K562 (cell line): Measurements from ENCODE around the gene ATMIN. TPM values are rescaled to one million over a fixed set of nuclear protein-coding genes. Genes with fewer than 3 reads are reported as not detected.

ENCODE experiments used
- BHLHE40 ChIP-seq: IDR thresholded peaks from 2 replicates; pipeline ENCODE4 v1.6.1; 2011; ENCODE audit warnings: low read length, improper control_type of control experiment
- DLX4 ChIP-seq: fragments of 250-450 bp; sonication (Bioruptor Pico); IDR thresholded peaks from 2 replicates; pipeline ENCODE4 v1.6.1; 2021; ENCODE audit warnings: mild to moderate bottlenecking
- ELF1 ChIP-seq: fragments of 200-800 bp; sonication (Bioruptor generic); IDR thresholded peaks from 2 replicates; pipeline ENCODE4 v1.6.1; 2016; ENCODE audit warnings: missing genetic modification characterization, missing compliant biosample characterization
- FOXA3 ChIP-seq, 2 experiments: fragments of 450-650 bp in 1 of 2; sonication (generic) in 1 of 2; formaldehyde crosslinking; IDR thresholded peaks in 1 of 2; conservative IDR thresholded peaks in 1 of 2; 2 replicates each; pipeline versions ENCODE4 v1.4.0 to v1.8.0; 2020 to 2022; ENCODE audit warnings: mild to moderate bottlenecking in 2 of 2, missing genetic modification reagents in 1 of 2
- RBM39 ChIP-seq: fragments of 200-400 bp; formaldehyde crosslinking; optimal IDR thresholded peaks from 2 replicates; pipeline ENCODE3; 2018; ENCODE audit warnings: low read depth, low read length
- ZNF217 ChIP-seq: sonication (generic); formaldehyde crosslinking; IDR thresholded peaks from 2 replicates; pipeline ENCODE4 v1.8.0; 2022; ENCODE audit warnings: mild to moderate bottlenecking, missing genetic modification reagents
- ZNF311 ChIP-seq: fragments of 250-450 bp; sonication (Bioruptor Pico); IDR thresholded peaks from 2 replicates; pipeline ENCODE4 v1.4.0; 2020; ENCODE audit warnings: mild to moderate bottlenecking, moderate library complexity
- ZNF395 ChIP-seq: fragments of 200-800 bp; sonication (Bioruptor generic); IDR thresholded peaks from 2 replicates; pipeline ENCODE4 v1.6.1; 2017; ENCODE audit warnings: missing genetic modification characterization, missing compliant biosample characterization
- ZNF444 ChIP-seq: fragments of 250-450 bp; sonication (Bioruptor Pico); IDR thresholded peaks from 2 replicates; pipeline ENCODE4 v1.4.0; 2020; ENCODE audit warnings: mild to moderate bottlenecking, moderate library complexity
- polyA plus RNA-seq, 8 experiments: library from polyadenylated mRNA; depleted of rRNA in 4 of 8; stranded (reverse) in 5 of 8; unstranded in 3 of 8; fragments of >200 nt; fragmentation: Nextera tagmentation in 2 of 8; fragmentation: Illumina TruSeq in 1 of 8; extraction: Ambion mirVana in 2 of 8; extraction: Trizol in 1 of 8; gene quantifications; 2 replicates each; pipeline versions ENCODE4 v1.2.1 to v1.2.3, GENCODE V29; 2011 to 2014; ENCODE audit warnings: inconsistent platforms in 1 of 8, missing spikeins in 1 of 8
- total RNA-seq, 7 experiments: library from RNA; depleted of rRNA in 6 of 7; stranded (reverse); fragments of >200 nt in 6 of 7; fragmentation: Illumina TruSeq in 2 of 7; extraction: Trizol in 2 of 7; gene quantifications; 2 replicates each; pipeline versions ENCODE4 v1.2.1 to v1.2.3, GENCODE V29; 2011 to 2021; ENCODE audit warnings: low replicate concordance in 1 of 7
- TF ChIP-seq, protein P1 (sequence below): fragments of 450-650 bp; IDR thresholded peaks from 2 replicates; pipeline ENCODE4 v1.6.1; 2016; ENCODE audit warnings: borderline replicate concordance
- TF ChIP-seq, protein P2 (sequence below): sonication (generic); formaldehyde crosslinking; IDR thresholded peaks from 2 replicates; pipeline ENCODE4 v1.8.0; 2022; ENCODE audit warnings: mild to moderate bottlenecking, missing genetic modification reagents
- TF ChIP-seq, protein P3 (sequence below), 2 experiments: fragments of 450-650 bp; IDR thresholded peaks; 2 replicates each; pipeline ENCODE4 v1.6.1; 2016
- TF ChIP-seq, protein P4 (sequence below): sonication (generic); formaldehyde crosslinking; IDR thresholded peaks from 2 replicates; pipeline ENCODE4 v1.8.0; 2022; ENCODE audit warnings: mild to moderate bottlenecking, missing genetic modification reagents, borderline replicate concordance
- TF ChIP-seq, protein P5 (sequence below), 2 experiments: fragments of 250-450 bp in 1 of 2; fragments of 450-650 bp in 1 of 2; sonication (Bioruptor Pico) in 1 of 2; IDR thresholded peaks; 2 replicates each; pipeline versions ENCODE4 v1.6.1 to v1.8.0; 2016 to 2021; ENCODE audit warnings: mild to moderate bottlenecking in 2 of 2, moderate library complexity in 2 of 2, missing compliant biosample characterization in 1 of 2, missing genetic modification characterization in 1 of 2

The ATMIN gene
- total and polyA plus RNA-seq, 9 of the 15 experiments (the other 6 are each of a cell fraction or from before 2014, with no cell fraction given) = 6.7 to 40.9 (median 23.4) TPM

GRCh38 chr16:81077076-81077940 is 41.7 kb downstream of the ATMIN start, which contains the start of gene C16orf46 (continued):
- TF ChIP-seq, protein P1, sequence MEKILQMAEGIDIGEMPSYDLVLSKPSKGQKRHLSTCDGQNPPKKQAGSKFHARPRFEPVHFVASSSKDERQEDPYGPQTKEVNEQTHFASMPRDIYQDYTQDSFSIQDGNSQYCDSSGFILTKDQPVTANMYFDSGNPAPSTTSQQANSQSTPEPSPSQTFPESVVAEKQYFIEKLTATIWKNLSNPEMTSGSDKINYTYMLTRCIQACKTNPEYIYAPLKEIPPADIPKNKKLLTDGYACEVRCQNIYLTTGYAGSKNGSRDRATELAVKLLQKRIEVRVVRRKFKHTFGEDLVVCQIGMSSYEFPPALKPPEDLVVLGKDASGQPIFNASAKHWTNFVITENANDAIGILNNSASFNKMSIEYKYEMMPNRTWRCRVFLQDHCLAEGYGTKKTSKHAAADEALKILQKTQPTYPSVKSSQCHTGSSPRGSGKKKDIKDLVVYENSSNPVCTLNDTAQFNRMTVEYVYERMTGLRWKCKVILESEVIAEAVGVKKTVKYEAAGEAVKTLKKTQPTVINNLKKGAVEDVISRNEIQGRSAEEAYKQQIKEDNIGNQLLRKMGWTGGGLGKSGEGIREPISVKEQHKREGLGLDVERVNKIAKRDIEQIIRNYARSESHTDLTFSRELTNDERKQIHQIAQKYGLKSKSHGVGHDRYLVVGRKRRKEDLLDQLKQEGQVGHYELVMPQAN = peak; percentile 100
- TF ChIP-seq ELF1 (tag) = no peak; the same call in 1 of the 2 replicates
- TF ChIP-seq, protein P2, sequence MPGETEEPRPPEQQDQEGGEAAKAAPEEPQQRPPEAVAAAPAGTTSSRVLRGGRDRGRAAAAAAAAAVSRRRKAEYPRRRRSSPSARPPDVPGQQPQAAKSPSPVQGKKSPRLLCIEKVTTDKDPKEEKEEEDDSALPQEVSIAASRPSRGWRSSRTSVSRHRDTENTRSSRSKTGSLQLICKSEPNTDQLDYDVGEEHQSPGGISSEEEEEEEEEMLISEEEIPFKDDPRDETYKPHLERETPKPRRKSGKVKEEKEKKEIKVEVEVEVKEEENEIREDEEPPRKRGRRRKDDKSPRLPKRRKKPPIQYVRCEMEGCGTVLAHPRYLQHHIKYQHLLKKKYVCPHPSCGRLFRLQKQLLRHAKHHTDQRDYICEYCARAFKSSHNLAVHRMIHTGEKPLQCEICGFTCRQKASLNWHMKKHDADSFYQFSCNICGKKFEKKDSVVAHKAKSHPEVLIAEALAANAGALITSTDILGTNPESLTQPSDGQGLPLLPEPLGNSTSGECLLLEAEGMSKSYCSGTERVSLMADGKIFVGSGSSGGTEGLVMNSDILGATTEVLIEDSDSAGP (CRISPR knock-in tag) = no peak
- peak; percentile 31; the same call in 1 of the 2 replicates for TF ChIP-seq ZNF311 (CRISPR knock-in tag)
- TF ChIP-seq FOXA3 (CRISPR knock-in tag; conservative IDR thresholded peaks at IDR 0.05 in 1 of 2, IDR thresholded peaks at IDR 0.05 in 1 of 2) = peak in 1 of 2 experiments; percentile 77; a peak in 2 of 4 replicates
- TF ChIP-seq ZNF395 (CRISPR knock-in tag) = peak; percentile 85; the same call in 1 of the 2 replicates
- TF ChIP-seq RBM39 = no peak
- peak; percentile 29; the same call in 1 of the 2 replicates for TF ChIP-seq BHLHE40
- TF ChIP-seq DLX4 = no peak
- TF ChIP-seq, protein P3, sequence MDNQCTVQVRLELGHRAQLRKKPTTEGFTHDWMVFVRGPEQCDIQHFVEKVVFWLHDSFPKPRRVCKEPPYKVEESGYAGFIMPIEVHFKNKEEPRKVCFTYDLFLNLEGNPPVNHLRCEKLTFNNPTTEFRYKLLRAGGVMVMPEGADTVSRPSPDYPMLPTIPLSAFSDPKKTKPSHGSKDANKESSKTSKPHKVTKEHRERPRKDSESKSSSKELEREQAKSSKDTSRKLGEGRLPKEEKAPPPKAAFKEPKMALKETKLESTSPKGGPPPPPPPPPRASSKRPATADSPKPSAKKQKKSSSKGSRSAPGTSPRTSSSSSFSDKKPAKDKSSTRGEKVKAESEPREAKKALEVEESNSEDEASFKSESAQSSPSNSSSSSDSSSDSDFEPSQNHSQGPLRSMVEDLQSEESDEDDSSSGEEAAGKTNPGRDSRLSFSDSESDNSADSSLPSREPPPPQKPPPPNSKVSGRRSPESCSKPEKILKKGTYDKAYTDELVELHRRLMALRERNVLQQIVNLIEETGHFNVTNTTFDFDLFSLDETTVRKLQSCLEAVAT (IDR thresholded peaks at IDR 0.05) = no peak
- TF ChIP-seq ZNF217 (CRISPR knock-in tag) = 0 out of 2 replicates have a peak, but pooled peaks have one; percentile 20
- TF ChIP-seq, protein P4, sequence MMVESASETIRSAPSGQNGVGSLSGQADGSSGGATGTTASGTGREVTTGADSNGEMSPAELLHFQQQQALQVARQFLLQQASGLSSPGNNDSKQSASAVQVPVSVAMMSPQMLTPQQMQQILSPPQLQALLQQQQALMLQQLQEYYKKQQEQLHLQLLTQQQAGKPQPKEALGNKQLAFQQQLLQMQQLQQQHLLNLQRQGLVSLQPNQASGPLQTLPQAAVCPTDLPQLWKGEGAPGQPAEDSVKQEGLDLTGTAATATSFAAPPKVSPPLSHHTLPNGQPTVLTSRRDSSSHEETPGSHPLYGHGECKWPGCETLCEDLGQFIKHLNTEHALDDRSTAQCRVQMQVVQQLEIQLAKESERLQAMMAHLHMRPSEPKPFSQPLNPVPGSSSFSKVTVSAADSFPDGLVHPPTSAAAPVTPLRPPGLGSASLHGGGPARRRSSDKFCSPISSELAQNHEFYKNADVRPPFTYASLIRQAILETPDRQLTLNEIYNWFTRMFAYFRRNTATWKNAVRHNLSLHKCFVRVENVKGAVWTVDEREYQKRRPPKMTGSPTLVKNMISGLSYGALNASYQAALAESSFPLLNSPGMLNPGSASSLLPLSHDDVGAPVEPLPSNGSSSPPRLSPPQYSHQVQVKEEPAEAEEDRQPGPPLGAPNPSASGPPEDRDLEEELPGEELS = 0 out of 2 replicates have a peak, but pooled peaks have one; percentile 5
- 0 out of 2 replicates have a peak, but pooled peaks have one; percentile 28 for TF ChIP-seq ZNF444 (CRISPR knock-in tag)
- TF ChIP-seq, protein P5, sequence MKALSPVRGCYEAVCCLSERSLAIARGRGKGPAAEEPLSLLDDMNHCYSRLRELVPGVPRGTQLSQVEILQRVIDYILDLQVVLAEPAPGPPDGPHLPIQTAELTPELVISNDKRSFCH (CRISPR knock-in tag; IDR thresholded peaks at IDR 0.05) = no peak
- TF ChIP-seq, protein P5 (tag; IDR thresholded peaks at IDR 0.05) = no peak
